Mesendoderm (in vitro differentiated cells): Measurements from ENCODE around the gene IL16.

Experiments used
- DNase-seq: peaks from one replicate; pipeline ENCODE4 v3.0.0; 2013
- H2AK5ac ChIP-seq: 2 replicates; pipeline ENCODE4 v1.6.1; 2013; ENCODE audit warnings: low read length, inconsistent platforms
- H2BK120ac ChIP-seq: 2 replicates; pipeline ENCODE4 v1.6.1; 2013; ENCODE audit warnings: low read depth, mild to moderate bottlenecking, low read length, moderate library complexity, mixed read lengths
- H2BK15ac ChIP-seq: replicated peaks from 2 replicates; pipeline ENCODE4 v1.6.1; 2013; ENCODE audit warnings: low read depth, mild to moderate bottlenecking, moderate library complexity
- H2BK5ac ChIP-seq: 2 replicates; pipeline ENCODE4 v1.6.1; 2013; ENCODE audit warnings: low read length, inconsistent platforms
- H3K18ac ChIP-seq: 2 replicates; pipeline ENCODE4 v1.6.1; 2013; ENCODE audit warnings: mild to moderate bottlenecking, low read length, mixed read lengths
- H3K23ac ChIP-seq: one replicate; pipeline ENCODE4 v1.6.1; 2013; ENCODE audit warnings: low read length
- H3K27ac ChIP-seq: 2 replicates; pipeline ENCODE4 v1.5.1; 2013; ENCODE audit warnings: low read depth, mild to moderate bottlenecking, inconsistent platforms, low read length, moderate library complexity
- H3K27me3 ChIP-seq: 2 replicates; pipeline ENCODE4 v1.6.1; 2013; ENCODE audit warnings: low read length, control low read depth, mild to moderate bottlenecking, inconsistent platforms; ENCODE audit not compliant: insufficient read depth, poor library complexity
- H3K36me3 ChIP-seq: 2 replicates; pipeline ENCODE4 v1.6.1; 2013; ENCODE audit warnings: low read length, inconsistent platforms; ENCODE audit not compliant: control insufficient read depth, insufficient read depth
- H3K4ac ChIP-seq: one replicate; pipeline ENCODE4 v1.6.1; 2013; ENCODE audit warnings: low read depth, mild to moderate bottlenecking, low read length, moderate library complexity
- H3K4me1 ChIP-seq: 2 replicates; pipeline ENCODE4 v1.6.1; 2013; ENCODE audit warnings: low read depth, low read length, inconsistent platforms; ENCODE audit not compliant: control insufficient read depth
- H3K4me2 ChIP-seq: 2 replicates; pipeline ENCODE4 v1.6.1; 2013; ENCODE audit warnings: low read length
- H3K4me3 ChIP-seq: 2 replicates; pipeline ENCODE4 v1.5.1; 2013; ENCODE audit warnings: mild to moderate bottlenecking, low read length
- H3K56ac ChIP-seq: one replicate; pipeline ENCODE4 v1.6.1; 2013; ENCODE audit warnings: low read length
- H3K79me1 ChIP-seq: 2 replicates; pipeline ENCODE4 v1.6.1; 2013; ENCODE audit warnings: low read length, inconsistent platforms
- H3K79me2 ChIP-seq: 2 replicates; pipeline ENCODE4 v1.6.1; 2013; ENCODE audit warnings: mild to moderate bottlenecking, low read length; ENCODE audit not compliant: control insufficient read depth, insufficient read depth
- H3K9ac ChIP-seq: 2 replicates; pipeline ENCODE4 v1.6.1; 2013; ENCODE audit warnings: low read length, inconsistent platforms
- H4K5ac ChIP-seq: one replicate; pipeline ENCODE4 v1.6.1; 2013; ENCODE audit warnings: low read length
- H4K8ac ChIP-seq: one replicate; pipeline ENCODE4 v1.6.1; 2013; ENCODE audit warnings: low read depth, mild to moderate bottlenecking, control low read depth, low read length, moderate library complexity
- WGBS: extraction: QIAGEN DNeasy Blood & Tissue Kit; methylation state at CpG from one replicate; pipeline ENCODE4 v1.1.7; 2013; ENCODE audit warnings: low lambda C conversion rate, missing lambda C conversion rate; ENCODE audit not compliant: insufficient coverage; ENCODE audit errors: extremely low coverage; 5-methylcytosine and 5-hydroxymethylcytosine counted together

IL16 gene

DNA sequence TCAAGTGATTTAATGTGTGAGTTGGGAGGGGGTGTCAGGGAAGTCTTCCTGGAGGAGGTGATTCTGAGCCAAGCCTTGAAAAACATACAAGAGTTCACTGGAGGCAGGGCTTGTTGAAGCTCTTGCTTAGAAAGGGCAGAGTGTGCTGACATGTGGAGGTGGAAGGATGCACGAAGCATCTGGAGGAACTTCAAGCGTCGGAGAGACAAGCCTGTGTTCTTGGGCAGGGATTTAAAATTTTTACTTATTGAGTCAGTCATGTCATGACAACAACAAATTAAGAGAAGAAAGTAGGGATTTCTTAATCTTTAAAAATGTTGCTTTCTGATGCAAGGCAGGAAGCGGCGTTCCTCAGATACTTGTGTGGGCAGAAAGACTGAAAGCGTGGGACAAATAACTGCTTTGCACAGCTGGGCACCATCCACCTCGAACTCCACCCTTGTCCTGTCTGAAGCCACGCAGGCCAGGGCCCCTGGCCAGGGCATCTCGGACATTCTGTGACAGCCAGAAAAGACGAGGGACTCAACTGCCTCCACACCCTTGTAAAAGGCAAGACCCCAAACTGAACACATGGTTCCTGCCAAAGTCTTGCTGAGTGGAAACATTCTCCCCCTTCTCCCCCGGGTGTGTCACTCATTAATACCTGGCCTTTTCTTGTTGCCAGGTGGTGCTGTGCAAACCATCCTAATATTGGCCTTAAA, 6.9 kb upstream of the IL16 start:
- no CpG with 5 or more reads among the region's 11 CpGs for WGBS
- no peak overlapping the region for H3K23ac ChIP-seq
- H4K5ac ChIP-seq = no peak overlapping the region
- DNase-seq = no peak
- H3K79me1 ChIP-seq = no peaks in the 10 kb centered on the region
- H3K27ac ChIP-seq = no peak overlapping the region
- no peaks in the 10 kb centered on the region for H3K27me3 ChIP-seq
- H3K79me2 ChIP-seq = no peaks in the 10 kb centered on the region
- H3K18ac ChIP-seq = no peak overlapping the region
- no peaks in the 10 kb centered on the region for H3K36me3 ChIP-seq
- H2BK15ac ChIP-seq = no peak overlapping the region
- H2AK5ac ChIP-seq = no peak overlapping the region
- H2BK120ac ChIP-seq = no peak overlapping the region
- no peak overlapping the region for H3K56ac ChIP-seq
- no peak overlapping the region for H3K4me3 ChIP-seq
- H2BK5ac ChIP-seq = no peak overlapping the region
- H4K8ac ChIP-seq = no peak overlapping the region
- H3K4ac ChIP-seq = no peak overlapping the region
- no peak overlapping the region for H3K9ac ChIP-seq
- no peak overlapping the region for H3K4me2 ChIP-seq
- no peaks in the 10 kb centered on the region for H3K4me1 ChIP-seq

DNA sequence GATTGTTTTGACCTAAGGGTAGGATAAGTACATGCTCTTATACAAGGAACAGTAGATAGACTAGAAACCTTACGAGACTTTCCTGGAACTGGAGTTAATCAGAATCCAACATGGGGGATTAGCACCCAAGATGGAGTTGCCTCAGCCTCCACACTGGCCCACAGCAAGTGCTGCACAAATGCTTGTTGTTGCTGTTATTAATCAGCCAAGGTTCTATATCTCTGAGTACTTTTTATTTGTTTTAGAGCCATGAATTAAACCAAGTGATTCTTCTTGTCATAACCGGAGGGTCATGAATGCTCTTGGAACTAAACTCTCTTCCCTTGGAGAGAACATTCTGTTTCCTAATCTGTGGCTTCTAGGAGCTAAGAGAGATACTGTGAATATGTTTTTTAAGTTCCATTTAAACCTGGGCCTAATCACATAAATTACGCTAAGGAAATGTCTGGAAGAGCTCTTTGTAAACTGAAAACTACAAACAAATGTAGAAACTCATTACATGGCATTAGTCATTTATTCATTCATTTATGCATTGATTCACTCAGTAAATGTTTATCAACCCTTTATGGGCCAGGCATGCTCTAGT, 5.7 kb upstream of the IL16 start:
- no CpG with 5 or more reads among the region's 3 CpGs for WGBS
- Histone ChIP-seq H3K9ac (no peak overlapping the region), H3K4ac (no peak overlapping the region), H3K27me3 (no peaks in the 10 kb centered on the region), H3K56ac (no peak overlapping the region), H3K23ac (no peak overlapping the region), H3K4me3 (no peak overlapping the region), H2AK5ac (no peak overlapping the region), H4K5ac (no peak overlapping the region), H3K18ac (no peak overlapping the region), H3K79me2 (no peaks in the 10 kb centered on the region), H2BK15ac (no peak overlapping the region), H3K79me1 (no peaks in the 10 kb centered on the region), H2BK5ac (no peak overlapping the region), H3K27ac (no peak overlapping the region), H3K4me1 (no peaks in the 10 kb centered on the region), H3K4me2 (no peak overlapping the region), H4K8ac (no peak overlapping the region), H2BK120ac (no peak overlapping the region), H3K36me3 (no peaks in the 10 kb centered on the region)
- no peak for DNase-seq

DNA sequence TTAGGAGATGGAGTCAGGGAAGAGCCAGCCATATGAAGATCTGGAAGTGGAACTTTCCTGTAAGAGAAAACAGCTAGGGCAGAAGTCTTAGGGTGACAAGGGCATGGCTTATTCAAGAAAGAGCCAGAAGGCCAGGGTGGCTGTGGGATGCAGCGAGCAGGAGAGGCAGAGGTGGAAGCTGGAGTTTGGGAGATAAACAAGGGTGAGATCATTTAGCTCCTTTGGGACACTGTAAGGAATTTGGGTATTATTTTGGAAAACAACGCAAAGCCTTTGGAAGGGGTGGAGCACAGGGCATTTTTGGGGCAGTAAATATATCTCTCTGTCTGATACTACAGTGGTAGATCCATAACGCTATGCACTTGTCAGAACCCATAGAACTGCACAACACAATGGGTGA, 5.0 kb upstream of the IL16 start:
- Histone ChIP-seq H3K79me1 (no peaks in the 10 kb centered on the region), H2BK15ac (no peak overlapping the region), H3K4me3 (no peak overlapping the region), H3K79me2 (no peaks in the 10 kb centered on the region), H3K27ac (no peak overlapping the region), H3K4me2 (no peak overlapping the region), H3K36me3 (no peaks in the 10 kb centered on the region), H3K9ac (no peak overlapping the region), H3K18ac (no peak overlapping the region), H4K5ac (no peak overlapping the region), H3K4ac (no peak overlapping the region), H3K23ac (no peak overlapping the region), H2BK5ac (no peak overlapping the region), H2BK120ac (no peak overlapping the region), H3K56ac (no peak overlapping the region), H4K8ac (no peak overlapping the region), H3K4me1 (no peaks in the 10 kb centered on the region), H3K27me3 (no peaks in the 10 kb centered on the region), H2AK5ac (no peak overlapping the region)
- no peak for DNase-seq
- WGBS = no CpG with 5 or more reads among the region's 3 CpGs

DNA sequence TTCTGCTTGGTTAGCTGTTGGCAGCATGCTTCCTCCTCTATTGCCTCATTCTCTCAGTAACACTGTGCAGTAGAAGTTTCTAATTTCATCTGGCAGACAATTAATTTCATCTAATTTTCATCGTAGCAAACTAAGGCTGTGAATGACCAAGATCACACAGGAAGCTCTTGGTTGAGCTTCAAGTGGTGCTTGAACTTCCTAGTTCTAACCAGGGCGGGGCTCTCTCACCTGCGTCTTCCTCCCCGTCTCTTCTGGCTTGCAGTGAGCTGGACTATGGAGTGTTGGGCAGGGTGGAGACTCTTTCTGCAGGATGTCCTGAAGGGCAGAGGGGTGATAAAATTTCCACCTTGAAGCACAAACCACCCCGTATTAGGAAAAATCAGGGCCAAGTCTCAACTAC, 2.0 kb upstream of the IL16 start:
- no peak overlapping the region for H3K56ac ChIP-seq
- H2BK120ac ChIP-seq = no peak overlapping the region
- H3K4ac ChIP-seq = no peak overlapping the region
- no peaks in the 10 kb centered on the region for H3K36me3 ChIP-seq
- H3K4me2 ChIP-seq = no peak overlapping the region
- H3K79me1 ChIP-seq = no peaks in the 10 kb centered on the region
- H3K27ac ChIP-seq = no peak overlapping the region
- no peak overlapping the region for H2AK5ac ChIP-seq
- H3K23ac ChIP-seq = no peak overlapping the region
- H2BK5ac ChIP-seq = no peak overlapping the region
- H4K5ac ChIP-seq = no peak overlapping the region
- no peaks in the 10 kb centered on the region for H3K4me1 ChIP-seq
- no peaks in the 10 kb centered on the region for H3K79me2 ChIP-seq
- no peak overlapping the region for H3K9ac ChIP-seq
- no peak overlapping the region for H3K18ac ChIP-seq
- no peak overlapping the region for H3K4me3 ChIP-seq
- WGBS = no CpG with 5 or more reads among the region's 5 CpGs
- H4K8ac ChIP-seq = no peak overlapping the region
- H3K27me3 ChIP-seq = no peaks in the 10 kb centered on the region
- H2BK15ac ChIP-seq = no peak overlapping the region
- DNase-seq = no peak

DNA sequence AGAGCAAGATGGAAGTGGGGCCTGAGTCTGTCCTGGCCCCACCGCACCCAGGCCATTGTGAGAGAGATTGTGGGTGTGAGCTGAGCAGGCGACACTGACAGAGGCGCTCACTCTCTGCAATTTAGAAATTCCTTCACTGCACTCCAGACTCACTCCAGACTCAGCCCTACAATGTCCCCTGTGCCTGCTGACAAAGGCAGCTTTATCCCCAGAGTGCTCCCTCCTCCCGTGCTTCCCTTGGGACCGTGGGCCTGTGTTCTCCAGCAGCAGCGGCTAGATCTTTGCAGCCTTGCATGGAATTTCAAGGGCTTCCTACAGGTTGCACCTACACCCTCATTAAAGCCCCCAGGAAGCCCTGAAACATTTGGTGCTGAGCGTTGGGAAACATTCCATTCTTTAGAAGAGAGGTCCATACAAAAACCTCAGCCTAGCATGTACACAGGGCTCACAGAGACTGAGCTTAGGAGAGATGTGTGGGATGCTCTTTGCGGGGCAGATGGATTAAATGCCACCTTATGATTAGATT, 1.3 kb upstream of the IL16 start:
- no peak overlapping the region for H4K8ac ChIP-seq
- H3K56ac ChIP-seq = no peak overlapping the region
- H2BK15ac ChIP-seq = no peak overlapping the region
- WGBS = no CpG with 5 or more reads among the region's 8 CpGs
- H3K18ac ChIP-seq = no peak overlapping the region
- H2AK5ac ChIP-seq = no peak overlapping the region
- H3K27ac ChIP-seq = no peak overlapping the region
- H3K27me3 ChIP-seq = no peaks in the 10 kb centered on the region
- H3K4me2 ChIP-seq = no peak overlapping the region
- H4K5ac ChIP-seq = no peak overlapping the region
- H3K36me3 ChIP-seq = no peaks in the 10 kb centered on the region
- no peak overlapping the region for H2BK5ac ChIP-seq
- no peak overlapping the region for H3K9ac ChIP-seq
- no peak overlapping the region for H3K4ac ChIP-seq
- DNase-seq = no peak
- no peaks in the 10 kb centered on the region for H3K4me1 ChIP-seq
- H3K79me2 ChIP-seq = no peaks in the 10 kb centered on the region
- no peak overlapping the region for H3K4me3 ChIP-seq
- no peak overlapping the region for H3K23ac ChIP-seq
- H3K79me1 ChIP-seq = no peaks in the 10 kb centered on the region
- H2BK120ac ChIP-seq = no peak overlapping the region

DNA sequence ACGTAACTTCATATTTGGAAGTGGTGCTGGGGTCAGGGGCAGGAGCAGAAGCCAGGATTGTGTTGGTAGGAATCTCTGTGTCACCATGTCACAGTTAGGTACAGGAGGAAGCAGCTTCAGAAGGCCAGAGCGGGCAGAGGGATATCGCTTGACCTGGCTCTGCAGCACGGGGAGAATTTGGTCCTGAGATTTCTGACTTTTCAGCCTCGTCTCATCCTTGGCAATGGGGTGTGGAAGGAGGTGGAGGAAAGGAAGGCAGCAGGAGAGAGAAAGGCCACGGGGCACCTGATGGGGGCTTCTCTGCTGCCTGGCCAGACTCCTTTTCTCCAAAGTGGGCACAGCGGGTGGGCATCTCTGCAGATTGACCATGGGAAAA, 564 bp downstream of the IL16 start:
- Histone ChIP-seq H3K4me2 (no peak overlapping the region), H3K9ac (no peak overlapping the region), H3K18ac (no peak overlapping the region), H3K4me1 (no peaks in the 10 kb centered on the region), H3K27ac (no peak overlapping the region), H2BK5ac (no peak overlapping the region), H3K4ac (no peak overlapping the region), H2BK15ac (no peak overlapping the region), H3K79me1 (no peaks in the 10 kb centered on the region), H4K8ac (no peak overlapping the region), H3K27me3 (no peaks in the 10 kb centered on the region), H3K56ac (no peak overlapping the region), H3K4me3 (no peak overlapping the region), H4K5ac (no peak overlapping the region), H2BK120ac (no peak overlapping the region), H3K23ac (no peak overlapping the region), H3K79me2 (no peaks in the 10 kb centered on the region), H3K36me3 (no peaks in the 10 kb centered on the region), H2AK5ac (no peak overlapping the region)
- DNase-seq = no peak
- whole genome bisulfite sequencing = no CpG with 5 or more reads among the region's 7 CpGs
